ENCODE measurements around the gene MOSMO.

GRCh38 chr16:21985524-21985923, 22.4 kb upstream of the MOSMO start:
- TF ChIP-seq ZNF274 (IDR thresholded peaks at IDR 0.05; ENCODE audit: low read depth, low read length): no peak
- TF ChIP-seq YY1 (IDR thresholded peaks at IDR 0.05; ENCODE audit: insufficient read depth, insufficient read length): no peak
- no peak for TF ChIP-seq SUZ12 (IDR thresholded peaks at IDR 0.05; ENCODE audit: extremely low read depth, insufficient read depth, insufficient read length)
